Stimulated activated CD4-positive, alpha-beta T cell treated with anti-CD3 and anti-CD28 coated beads, Interleukin-12 subunit alpha, Interleukin-12 subunit beta, amount 100 ng/mL, for 4 hours (primary cell): ENCODE measurements around the gene SLC2A4RG.
"Not testable (repeated sequence)": the region's sequence is repeated elsewhere in the genome, so short reads cannot be mapped to it uniquely, and the experiment has no call there.

Experiments used
- DNase-seq: peaks from one replicate; pipeline ENCODE4 v3.0.0-alpha.2; 2020

Gene SLC2A4RG

DNA sequence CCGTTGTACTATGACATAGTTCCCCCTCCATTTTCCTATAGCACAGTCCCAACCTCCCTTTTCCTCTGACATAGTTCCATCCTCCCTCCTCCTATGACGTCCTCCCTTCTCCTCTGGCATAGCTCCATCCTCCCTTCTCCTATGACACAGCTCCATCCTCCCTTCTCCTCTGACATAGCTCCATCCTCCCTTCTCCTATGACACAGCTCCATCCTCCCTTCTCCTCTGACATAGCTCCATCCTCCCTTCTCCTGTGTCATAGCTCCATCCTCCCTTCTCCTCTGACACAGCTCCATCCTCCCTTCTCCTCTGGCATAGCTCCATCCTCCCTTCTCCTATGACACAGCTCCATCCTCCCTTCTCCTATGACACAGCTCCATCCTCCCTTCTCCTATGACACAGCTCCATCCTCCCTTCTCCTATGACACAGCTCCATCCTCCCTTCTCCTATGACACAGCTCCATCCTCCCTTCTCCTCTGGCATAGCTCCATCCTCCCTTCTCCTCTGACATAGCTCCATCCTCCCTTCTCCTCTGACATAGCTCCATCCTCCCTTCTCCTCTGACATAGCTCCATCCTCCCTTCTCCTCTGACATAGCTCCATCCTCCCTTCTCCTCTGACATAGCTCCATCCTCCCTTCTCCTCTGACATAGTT, 16.5 kb upstream of the SLC2A4RG start:
- not testable (repeated sequence) for DNase-seq

DNA sequence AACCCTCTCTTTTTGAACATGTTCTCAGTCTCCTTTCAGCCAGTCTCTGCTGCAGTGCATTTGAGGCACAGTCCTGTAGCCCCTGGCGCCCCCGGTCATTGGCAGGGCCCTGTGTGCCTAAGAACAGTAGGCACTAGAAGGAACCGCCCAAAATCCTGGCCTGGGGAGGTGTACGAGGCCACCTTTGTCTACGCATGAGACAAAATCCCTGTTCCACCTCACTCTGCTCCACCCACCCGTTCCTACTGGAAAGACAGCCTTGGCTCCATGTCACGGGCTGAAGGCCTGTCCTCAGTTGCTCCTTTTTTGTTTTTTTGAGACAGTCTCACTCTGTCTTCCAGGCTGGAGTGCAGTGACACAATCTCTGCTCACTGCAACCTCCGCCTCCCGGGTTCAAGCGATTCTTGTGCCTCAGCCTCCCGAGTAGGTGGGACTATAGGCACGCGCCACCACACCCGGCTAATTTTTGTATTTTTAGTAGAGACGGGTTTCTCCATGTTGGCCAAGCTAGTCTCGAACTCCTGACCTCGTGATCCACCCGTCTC, 9.3 kb upstream of the SLC2A4RG start:
- DNase-seq: not testable (repeated sequence)

DNA sequence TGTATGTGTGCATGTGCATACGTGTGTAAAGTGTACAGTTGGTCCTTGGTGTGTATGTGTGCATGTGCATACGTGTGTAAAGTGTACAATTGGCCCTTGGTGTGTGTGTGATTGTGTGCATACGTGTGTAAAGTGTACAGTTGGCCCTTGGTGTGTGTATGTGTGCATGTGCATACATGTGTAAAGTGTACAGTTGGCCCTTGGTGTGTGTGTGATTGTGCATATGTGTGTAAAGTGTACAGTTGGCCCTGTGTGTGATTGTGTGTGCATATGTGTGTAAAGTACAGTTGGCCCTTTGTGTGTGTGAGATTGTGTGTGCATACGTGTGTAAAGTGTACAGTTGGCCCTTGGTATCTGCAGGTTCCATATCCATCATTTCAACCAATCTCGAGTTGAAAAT, 8.2 kb upstream of the SLC2A4RG start:
- DNase-seq: no peak

DNA sequence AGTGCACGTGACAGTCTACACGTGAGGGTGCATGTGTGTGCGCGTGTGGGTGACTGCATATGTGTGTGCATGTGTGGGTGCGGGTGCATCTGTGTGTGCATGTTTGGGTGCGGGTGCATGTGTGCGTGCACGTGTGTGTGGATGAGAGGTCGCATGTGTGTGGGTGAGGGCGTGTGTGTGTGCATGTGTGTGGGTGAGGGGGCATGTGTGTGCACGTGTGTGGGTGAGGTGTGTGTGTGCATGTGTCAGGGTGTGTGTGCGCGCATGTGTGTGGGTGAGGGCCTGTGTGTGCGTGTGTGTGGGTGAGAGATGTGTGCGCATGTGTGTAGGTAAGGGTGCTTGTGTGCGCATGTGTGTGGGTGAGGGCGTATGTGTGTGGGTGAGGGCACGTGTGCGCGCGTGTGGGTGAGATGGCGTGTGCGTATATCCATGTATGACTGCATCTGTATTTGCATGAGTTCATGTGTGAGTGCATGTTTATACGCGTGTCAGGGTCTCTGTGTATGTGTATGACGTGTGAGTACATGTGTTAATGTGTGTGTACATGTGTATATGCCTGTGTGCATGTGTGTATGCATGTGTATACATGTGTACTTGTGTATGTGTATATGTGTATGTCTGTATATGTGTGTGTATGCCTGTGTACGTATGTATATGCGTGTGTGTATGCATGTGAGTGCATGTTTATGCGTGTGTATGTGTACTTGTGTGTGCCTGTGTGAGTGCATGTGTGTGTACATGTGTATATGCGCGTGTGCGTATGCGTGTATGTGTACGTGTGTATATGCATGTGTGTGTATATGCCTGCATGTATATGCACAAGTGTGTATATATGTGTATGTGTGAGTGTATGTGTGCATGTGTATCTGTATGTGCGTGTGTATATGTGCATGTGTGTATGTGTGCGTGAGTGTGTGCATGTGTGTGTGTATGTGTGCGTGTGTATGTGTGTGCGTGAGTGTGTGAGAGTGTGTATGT, 7.2 kb upstream of the SLC2A4RG start:
- DNase-seq: no peak

DNA sequence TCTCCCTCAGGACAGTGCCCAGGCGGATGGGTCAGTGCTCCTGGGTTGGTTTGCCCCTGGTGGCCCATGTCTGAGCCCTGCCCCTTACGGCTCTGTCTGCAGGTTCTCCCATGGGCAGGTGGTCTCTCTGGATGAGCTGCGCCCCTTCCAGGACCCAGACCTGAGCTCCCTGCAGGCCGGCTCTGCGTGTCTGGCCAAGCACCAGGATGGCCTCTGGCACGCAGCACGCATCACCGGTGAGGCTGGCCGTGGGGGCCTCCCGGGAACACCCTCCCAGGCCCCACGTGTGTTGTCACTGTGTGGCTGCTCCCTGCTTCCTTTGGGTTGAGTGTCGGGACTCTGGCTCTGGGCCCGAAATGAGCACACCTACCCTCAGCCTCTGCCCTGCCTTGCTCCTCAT, 6.5 kb upstream of the SLC2A4RG start:
- no peak for DNase-seq

DNA sequence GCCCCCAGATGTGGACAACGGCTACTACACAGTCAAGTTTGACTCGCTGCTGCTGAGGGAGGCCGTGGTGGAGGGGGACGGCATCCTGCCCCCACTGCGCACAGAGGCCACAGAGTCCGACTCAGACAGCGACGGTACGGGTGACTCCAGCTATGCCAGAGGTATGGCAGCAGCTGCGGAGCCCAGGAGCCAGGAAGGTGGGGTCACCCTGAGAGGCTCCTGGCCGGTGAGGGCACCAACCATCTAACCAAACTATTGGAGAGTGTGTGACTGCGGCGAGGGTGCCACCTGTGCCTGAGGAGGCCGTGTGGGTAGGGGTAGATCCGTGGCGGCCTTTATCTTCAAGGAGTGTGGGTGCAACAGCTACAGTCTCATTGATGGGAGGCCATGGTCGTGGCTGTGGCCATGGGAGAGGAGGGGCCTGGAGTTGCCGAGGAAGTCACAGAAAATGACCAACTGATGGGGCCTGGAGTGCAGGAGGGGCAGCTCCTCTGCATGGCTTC, 5.9 kb upstream of the SLC2A4RG start:
- DNase-seq: no peak

DNA sequence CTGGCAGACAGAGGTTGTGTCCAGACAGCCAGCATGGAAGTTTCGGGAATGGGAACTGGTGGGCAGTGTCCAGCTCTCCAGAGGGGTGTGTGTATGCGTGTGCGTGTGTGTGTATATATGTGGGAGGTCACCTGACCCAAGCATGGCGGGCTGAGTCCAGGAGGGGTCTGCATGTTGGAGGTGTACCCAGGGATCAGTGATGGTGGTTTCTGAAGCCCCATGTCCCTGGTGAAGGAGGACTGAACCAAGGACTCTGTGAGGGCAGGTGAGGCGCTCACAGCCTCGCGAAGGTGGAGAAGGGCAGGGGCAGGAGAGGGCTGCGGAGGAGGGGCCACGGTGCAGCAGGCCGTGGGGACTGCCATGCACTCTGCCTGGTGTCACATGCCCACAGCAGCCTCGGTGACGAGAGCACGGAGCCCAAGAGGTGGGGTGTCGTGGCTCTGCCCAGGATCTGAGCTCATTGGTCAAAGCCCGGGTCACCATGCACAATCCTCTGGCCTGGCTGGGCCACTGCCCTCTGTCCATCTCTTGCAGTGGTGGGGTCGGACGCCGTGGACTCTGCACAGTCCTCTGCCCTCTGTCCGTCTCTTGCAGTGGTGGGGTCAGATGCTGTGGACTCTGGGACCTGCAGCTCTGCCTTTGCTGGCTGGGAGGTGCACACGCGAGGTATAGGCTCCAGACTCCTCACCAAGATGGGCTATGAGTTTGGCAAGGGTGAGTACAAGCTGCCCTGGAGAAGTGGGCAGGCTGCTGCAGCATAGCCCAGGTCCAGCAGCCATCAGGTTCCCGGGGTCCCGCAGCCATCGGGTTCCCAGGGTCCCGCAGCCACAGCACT, 5.2 kb upstream of the SLC2A4RG start:
- DNase-seq: no peak

DNA sequence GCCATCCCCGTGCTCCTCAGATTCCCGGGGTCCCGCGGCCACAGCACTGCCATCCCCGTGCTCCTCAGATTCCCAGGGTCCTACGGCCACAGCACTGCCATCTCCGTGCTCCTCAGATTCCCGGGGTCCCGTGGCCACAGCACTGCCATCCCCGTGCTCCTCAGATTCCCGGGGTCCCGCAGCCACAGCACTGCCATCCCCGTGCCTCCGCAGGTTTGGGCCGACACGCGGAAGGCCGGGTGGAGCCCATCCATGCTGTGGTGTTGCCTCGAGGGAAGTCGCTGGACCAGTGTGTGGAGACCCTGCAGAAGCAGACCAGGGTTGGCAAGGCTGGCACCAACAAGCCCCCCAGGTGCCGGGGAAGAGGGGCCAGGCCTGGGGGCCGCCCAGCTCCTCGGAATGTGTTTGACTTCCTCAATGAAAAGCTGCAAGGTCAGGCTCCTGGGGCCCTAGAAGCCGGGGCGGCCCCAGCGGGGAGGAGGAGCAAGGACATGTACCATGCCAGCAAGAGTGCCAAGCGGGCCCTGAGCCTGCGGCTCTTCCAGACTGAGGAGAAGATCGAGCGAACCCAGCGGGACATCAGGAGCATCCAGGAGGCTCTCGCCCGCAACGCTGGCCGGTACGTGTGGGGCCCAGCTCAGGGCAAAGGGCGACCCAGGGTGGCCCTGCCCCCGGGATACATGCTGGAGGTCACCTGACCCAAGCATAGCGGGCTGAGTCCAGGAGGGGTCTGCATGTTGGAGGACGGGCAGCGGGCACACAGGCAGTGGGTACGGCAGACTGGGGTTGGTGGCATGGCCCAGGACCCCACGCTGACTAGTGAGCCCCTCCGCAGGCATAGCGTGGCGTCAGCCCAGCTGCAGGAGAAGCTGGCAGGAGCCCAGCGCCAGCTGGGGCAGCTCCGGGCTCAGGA, 4.4 kb upstream of the SLC2A4RG start:
- DNase-seq: no peak

DNA sequence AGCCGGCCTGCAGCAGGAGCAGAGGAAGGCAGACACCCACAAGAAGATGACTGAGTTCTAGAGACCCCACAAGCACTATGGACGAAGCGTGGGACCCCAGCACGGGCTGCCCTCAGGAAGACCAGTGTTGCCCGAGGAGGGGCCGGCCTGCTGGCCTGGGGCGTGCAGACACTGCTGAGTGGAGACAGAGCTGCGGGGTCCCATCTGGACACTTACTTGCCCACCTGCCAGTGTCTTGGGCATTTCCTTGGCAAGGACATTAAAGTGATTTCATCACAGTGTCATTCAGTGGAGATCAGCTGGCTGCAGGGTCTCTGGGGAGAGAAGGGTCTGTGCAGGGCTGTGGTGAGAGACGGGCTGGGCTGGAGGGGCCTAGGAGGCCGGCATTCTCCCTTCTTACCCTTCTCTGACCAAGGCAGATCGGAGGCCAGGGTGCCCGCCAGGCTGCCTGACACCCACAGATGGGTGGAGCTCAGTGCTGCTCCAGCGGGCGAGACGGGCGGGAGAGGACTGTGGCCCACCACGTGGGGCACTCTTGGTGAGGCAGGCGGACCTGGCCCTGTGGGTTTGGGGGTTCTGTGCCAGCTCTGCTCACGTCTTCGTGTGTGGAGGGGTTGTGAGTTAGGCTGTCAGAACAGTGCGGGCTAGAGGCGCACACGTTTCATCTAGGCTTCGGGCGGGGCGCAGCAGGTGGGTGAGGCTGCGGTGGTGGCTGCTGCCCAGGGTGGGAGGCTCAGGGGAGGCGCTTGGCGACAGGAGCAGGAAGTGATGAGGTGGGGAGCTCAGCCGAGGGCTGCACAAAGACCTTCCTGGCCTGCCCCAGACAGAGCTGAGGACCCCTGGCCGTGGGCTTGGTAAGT, 3.5 kb upstream of the SLC2A4RG start, which contains the start of gene LIME1:
LIME1 (plus strand) TSS at position 806 of the 860 bp plus-strand sequence. CDS start 886 bp downstream, outside the sequence.
- peak; percentile 52 for DNase-seq

DNA sequence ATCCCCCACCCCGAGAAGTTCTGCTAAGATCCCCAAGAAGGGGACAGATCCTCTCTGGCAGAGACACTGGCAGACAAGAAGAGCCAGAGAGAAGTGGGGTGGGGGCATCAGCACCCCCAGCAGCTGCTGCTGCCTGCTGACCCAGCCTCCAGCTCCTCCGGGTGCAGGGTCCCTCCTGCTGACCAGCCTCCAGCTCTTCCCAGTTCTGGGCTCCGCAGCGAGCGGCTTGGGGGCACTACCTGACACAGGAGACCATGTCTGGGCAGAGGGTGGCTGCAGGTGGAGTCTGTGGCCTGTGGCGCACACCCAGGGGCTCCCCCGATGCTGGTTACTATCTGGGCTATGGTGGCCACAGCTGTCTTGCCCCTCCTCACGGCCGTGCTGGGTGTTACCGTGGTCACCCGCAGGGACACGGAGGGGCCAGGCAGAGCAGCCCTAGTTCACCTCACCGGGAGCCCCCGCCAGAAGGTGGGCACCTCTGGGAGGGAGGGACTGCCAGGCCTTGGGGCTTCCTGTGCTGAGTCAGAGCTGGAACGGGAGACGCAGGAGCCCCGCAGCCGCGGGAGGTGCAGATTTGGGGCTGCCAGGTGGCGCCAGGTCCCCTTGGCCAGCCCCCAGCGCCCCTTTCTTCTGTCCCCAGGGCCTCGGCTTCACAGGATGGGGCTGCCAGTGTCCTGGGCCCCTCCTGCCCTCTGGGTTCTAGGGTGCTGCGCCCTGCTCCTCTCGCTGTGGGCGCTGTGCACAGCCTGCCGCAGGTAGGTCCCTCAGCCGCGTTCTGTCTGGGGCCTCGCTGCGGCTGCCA, 2.5 kb upstream of the SLC2A4RG start:
- DNase-seq: no peak

DNA sequence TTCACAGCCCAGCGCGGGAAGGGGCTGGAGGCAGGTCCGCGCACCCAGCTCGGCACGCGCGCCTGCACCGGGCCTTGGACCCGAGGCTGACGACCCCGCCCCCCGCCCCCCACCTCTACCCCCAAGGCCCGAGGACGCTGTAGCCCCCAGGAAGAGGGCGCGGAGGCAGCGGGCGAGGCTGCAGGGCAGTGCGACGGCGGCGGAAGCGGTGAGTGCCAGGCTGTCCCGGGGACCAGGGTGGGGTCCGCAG, 2.0 kb upstream of the SLC2A4RG start:
- no peak for DNase-seq

DNA sequence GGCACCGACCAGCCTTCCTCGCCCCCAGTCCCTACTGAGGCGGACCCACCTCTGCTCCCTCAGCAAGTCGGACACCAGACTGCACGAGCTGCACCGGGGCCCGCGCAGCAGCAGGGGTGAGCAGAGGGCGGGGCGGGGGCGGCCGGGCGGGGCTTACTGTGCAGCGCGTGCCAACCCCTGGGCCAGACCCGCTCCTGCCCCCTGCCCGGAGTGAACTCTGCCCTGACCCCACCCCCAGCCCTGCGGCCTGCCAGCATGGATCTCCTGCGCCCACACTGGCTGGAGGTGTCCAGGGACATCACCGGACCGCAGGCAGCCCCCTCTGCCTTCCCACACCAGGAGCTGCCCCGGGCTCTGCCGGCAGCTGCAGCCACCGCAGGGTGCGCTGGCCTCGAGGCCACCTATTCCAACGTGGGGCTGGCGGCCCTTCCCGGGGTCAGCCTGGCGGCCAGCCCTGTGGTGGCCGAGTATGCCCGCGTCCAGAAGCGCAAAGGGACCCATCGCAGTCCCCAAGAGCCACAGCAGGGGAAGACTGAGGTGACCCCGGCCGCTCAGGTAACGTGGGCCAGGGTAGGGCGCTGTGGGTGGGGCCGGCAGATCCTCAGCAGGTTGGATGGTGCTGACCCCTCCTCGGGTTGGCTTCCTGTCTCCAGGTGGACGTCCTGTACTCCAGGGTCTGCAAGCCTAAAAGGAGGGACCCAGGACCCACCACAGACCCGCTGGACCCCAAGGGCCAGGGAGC, 1.5 kb upstream of the SLC2A4RG start:
- DNase-seq: no peak

DNA sequence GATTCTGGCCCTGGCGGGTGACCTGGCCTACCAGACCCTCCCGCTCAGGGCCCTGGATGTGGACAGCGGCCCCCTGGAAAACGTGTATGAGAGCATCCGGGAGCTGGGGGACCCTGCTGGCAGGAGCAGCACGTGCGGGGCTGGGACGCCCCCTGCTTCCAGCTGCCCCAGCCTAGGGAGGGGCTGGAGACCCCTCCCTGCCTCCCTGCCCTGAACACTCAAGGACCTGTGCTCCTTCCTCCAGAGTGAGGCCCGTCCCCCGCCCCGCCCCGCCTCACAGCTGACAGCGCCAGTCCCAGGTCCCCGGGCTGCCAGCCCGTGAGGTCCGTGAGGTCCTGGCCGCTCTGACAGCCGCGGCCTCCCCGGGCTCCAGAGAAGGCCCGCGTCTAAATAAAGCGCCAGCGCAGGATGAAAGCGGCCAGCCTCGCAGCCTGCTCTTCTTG, 868 bp upstream of the SLC2A4RG start:
- no peak for DNase-seq

DNA sequence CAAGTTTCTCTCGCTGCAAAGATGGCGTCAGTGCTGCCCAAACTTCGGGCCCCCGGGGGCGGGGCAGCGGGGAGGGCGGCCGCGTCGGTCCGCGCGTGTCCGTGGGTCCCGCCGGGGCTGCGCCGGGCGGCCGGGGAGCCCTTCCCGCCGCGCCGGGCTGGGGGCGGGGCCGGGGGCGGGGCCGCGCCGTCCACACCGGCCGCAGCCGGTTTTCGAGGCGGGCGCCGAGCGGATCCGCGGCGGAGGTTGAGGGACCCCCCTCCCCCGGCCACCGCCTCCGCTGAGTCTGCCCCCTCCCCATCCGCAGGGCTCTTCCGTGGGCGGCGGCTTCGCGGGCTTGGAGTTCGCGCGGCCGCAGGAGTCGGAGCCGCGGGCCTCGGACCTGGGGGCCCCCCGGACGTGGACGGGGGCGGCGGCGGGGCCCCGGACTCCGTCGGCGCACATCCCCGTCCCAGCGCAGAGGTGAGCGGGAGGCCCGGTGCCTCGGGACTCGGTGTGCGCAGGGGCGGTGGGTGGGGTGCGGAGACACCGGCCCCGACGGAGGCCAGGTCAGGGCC, 572 bp downstream of the SLC2A4RG start:
- DNase-seq: no peak

DNA sequence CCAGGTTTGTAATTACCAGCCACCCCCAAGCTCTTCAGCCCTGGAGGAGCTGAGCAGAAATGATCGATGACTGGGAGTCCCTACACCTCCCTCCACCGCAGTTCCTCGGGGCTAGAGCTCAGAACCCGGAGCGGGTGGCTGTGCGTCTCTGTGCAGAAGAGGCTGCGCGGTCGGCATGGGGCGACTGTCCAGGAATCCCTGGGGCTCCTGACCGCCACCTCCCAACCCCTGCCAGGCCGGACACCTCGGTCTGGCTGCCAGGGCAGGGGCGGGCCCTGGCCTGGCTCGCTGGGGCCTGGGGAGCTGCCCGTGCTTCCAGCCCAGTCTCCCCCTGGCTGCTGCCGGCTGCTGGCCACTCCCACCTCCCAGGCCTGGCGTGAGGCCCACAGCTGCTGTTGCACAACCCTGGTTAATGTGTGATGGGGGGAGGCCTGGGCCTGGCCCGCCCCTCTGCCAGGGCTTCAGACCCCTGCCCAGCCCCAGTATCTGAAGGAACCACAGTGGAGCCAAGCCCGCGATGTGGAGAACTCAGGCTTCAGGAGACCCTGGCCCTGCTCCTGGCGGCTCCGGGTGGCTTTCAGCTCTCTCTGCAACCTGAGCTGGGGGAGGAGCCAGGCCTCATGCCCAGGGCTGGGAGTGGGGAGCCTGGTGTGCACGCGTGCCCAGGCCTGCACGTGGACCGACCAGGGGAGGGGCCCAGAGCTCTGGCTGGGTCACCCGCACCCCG, 1.2 kb downstream of the SLC2A4RG start:
- no peak for DNase-seq

DNA sequence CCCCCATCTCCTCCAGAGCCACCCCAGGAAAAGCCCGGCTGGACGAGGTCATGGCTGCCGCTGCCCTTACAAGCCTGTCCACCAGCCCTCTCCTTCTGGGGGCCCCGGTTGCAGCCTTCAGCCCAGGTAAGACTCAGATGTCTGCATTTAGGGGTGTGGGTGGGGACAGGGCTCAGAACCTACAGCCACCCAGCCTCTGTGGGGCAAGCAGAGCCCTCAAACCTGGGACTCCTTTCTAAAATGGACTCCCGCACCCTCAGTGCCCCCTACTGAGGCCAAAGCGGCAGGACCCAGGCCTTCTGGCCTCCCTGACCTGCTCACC, 1.7 kb downstream of the SLC2A4RG start:
- no peak for DNase-seq

DNA sequence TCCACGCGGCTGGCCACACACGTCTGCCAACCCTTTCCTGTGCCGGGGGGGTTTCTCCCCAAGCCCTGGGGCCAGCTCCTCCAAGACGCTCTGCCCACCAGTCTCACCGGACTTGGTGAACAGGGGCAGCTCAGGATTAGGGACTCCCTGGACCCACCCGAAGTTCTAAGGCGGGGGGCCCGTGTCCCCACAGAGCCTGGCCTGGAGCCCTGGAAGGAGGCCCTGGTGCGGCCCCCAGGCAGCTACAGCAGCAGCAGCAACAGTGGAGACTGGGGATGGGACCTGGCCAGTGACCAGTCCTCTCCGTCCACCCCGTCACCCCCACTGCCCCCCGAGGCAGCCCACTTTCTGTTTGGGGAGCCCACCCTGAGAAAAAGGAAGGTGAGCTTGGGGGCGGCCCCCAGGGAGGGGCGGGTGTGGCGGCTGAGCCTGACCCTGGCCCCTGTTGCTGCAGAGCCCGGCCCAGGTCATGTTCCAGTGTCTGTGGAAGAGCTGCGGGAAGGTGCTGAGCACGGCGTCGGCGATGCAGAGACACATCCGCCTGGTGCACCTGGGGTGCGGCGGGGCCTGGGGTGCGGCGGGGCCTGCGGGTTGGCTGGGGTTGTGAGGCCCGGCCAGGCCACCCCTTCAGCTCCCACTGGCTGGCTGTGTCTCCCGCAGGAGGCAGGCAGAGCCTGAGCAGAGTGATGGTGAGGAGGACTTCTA, 2.3 kb downstream of the SLC2A4RG start:
- DNase-seq: no peak
